GM19463 (cell line): ENCODE measurements around the gene WFS1.

ENCODE experiments used
- ATAC-seq: cut with Tn5 transposase; IDR thresholded peaks from one replicate; pipeline ENCODE4 v1.9.1; 2021; ENCODE audit warnings: mild to moderate bottlenecking, moderate library complexity; ENCODE audit not compliant: unreplicated experiment

Gene WFS1

DNA sequence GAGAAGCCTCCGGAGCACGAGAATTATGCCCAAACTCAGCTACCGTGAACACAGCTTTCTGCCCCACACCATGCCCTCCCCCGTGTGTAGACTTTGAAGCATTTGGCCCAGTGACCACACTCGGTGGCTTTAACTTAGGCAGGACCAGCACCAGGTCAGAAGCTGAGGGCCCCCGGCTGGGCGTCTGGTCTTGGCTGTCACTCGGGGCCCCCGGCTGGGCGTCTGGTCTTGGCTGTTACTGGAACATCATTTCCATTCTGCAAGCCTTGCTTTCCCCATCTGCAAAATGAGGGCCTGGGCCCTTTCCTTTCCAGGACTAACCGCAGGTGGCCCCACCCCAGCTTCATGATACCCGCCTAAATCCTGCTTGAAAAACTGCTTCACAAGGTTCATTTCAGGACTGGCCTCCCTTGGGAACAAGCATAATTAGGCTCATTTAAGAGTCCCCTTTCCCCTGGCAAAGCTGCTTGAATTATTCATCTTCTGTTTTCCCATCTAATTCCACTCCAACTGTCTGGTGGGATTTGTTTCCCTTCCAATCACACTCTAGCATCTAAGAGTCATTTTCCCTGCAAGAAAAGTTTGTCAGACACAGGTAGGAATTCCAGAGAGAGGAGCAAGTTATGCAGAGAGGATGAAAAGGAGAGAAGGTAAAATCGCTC is 82.5 kb downstream of the WFS1 start:
- ATAC-seq: no peak
